Nephron progenitor cell (in vitro differentiated cells): ENCODE data around the gene SH3PXD2A.

Experiments
- DNase-seq: peaks from one replicate; pipeline ENCODE4 v3.0.0; 2021
- H3K27ac Mint-ChIP-seq: 2 replicates; pipeline ENCODE4 v1.8.0; 2021; ENCODE audit warnings: mild to moderate bottlenecking, moderate library complexity, mixed read lengths
- H3K27me3 Mint-ChIP-seq: 2 replicates; pipeline ENCODE4 v1.8.0; 2021; ENCODE audit warnings: mild to moderate bottlenecking, low read depth, mixed read lengths; ENCODE audit not compliant: poor library complexity
- H3K36me3 Mint-ChIP-seq: 2 replicates; pipeline ENCODE4 v1.8.0; 2021; ENCODE audit warnings: low read depth, mixed read lengths
- H3K4me1 Mint-ChIP-seq: 2 replicates; pipeline ENCODE4 v1.8.0; 2021; ENCODE audit warnings: mixed read lengths
- H3K4me3 Mint-ChIP-seq: 2 replicates; pipeline ENCODE4 v1.8.0; 2021; ENCODE audit warnings: mild to moderate bottlenecking, moderate library complexity, mixed read lengths
- H3K9me3 Mint-ChIP-seq: 2 replicates; pipeline ENCODE4 v1.8.0; 2021; ENCODE audit warnings: mild to moderate bottlenecking, moderate library complexity, mixed read lengths
- CTCF ChIP-seq: fragments of 200-600 bp; sonication (generic); IDR thresholded peaks from 2 replicates; pipeline ENCODE4 v1.5.0; 2021; ENCODE audit warnings: antibody characterized with exemption

Gene SH3PXD2A

GRCh38 chr10:103570844-103571655 lies 284.3 kb downstream of the SH3PXD2A start:
- Mint-ChIP-seq H3K4me3 (no peak overlapping the region), H3K36me3 (no peaks in the 10 kb centered on the region), H3K9me3 (no peaks in the 10 kb centered on the region), H3K4me1 (peaks cover 25% of the 10 kb centered on the region), H3K27ac (no peak overlapping the region), H3K27me3 (peaks cover 19% of the 10 kb centered on the region)
- no peak for DNase-seq
- TF ChIP-seq CTCF: no peak

GRCh38 chr10:103569896-103570295 lies 285.5 kb downstream of the SH3PXD2A start:
- Mint-ChIP-seq H3K4me1 (peaks cover 13% of the 10 kb centered on the region), H3K36me3 (no peaks in the 10 kb centered on the region), H3K9me3 (no peaks in the 10 kb centered on the region), H3K27ac (no peak overlapping the region), H3K27me3 (peaks cover 20% of the 10 kb centered on the region), H3K4me3 (no peak overlapping the region)
- no peak for DNase-seq
- no peak for TF ChIP-seq CTCF

GRCh38 chr10:103568505-103568904 lies 286.9 kb downstream of the SH3PXD2A start:
- Mint-ChIP-seq H3K9me3 (no peaks in the 10 kb centered on the region), H3K4me3 (no peak overlapping the region), H3K4me1 (no peaks in the 10 kb centered on the region), H3K36me3 (no peaks in the 10 kb centered on the region), H3K27me3 (peaks cover 16% of the 10 kb centered on the region), H3K27ac (no peak overlapping the region)
- DNase-seq: no peak
- no peak for TF ChIP-seq CTCF

GRCh38 chr10:103566536-103566935 lies 288.8 kb downstream of the SH3PXD2A start:
- Mint-ChIP-seq H3K27ac (no peak overlapping the region), H3K27me3 (peaks cover 16% of the 10 kb centered on the region), H3K4me1 (no peaks in the 10 kb centered on the region), H3K36me3 (no peaks in the 10 kb centered on the region), H3K4me3 (no peak overlapping the region), H3K9me3 (no peaks in the 10 kb centered on the region)
- TF ChIP-seq CTCF: no peak
- no peak for DNase-seq

- DNase-seq: peak; percentile 54
- Mint-ChIP-seq H3K4me3 (no peak overlapping the region), H3K36me3 (no peaks in the 10 kb centered on the region), H3K9me3 (no peaks in the 10 kb centered on the region), H3K4me1 (no peaks in the 10 kb centered on the region), H3K27ac (no peak overlapping the region), H3K27me3 (peaks cover 15% of the 10 kb centered on the region)
- peak; percentile 63 for TF ChIP-seq CTCF
Measured at GRCh38 chr10:103564776-103565520, 290.4 kb downstream of the SH3PXD2A start.
